GM21825 (cell line): ENCODE results near the gene TMEM50B.
"Not testable (repeated sequence)": the region's sequence is repeated elsewhere in the genome, so short reads cannot be mapped to it uniquely, and the experiment has no call there.

ENCODE experiments used
- ATAC-seq: cut with Tn5 transposase; IDR thresholded peaks from one replicate; pipeline ENCODE4 v1.9.1; 2021; ENCODE audit warnings: mild to moderate bottlenecking, moderate library complexity; ENCODE audit not compliant: unreplicated experiment

The TMEM50B gene

DNA sequence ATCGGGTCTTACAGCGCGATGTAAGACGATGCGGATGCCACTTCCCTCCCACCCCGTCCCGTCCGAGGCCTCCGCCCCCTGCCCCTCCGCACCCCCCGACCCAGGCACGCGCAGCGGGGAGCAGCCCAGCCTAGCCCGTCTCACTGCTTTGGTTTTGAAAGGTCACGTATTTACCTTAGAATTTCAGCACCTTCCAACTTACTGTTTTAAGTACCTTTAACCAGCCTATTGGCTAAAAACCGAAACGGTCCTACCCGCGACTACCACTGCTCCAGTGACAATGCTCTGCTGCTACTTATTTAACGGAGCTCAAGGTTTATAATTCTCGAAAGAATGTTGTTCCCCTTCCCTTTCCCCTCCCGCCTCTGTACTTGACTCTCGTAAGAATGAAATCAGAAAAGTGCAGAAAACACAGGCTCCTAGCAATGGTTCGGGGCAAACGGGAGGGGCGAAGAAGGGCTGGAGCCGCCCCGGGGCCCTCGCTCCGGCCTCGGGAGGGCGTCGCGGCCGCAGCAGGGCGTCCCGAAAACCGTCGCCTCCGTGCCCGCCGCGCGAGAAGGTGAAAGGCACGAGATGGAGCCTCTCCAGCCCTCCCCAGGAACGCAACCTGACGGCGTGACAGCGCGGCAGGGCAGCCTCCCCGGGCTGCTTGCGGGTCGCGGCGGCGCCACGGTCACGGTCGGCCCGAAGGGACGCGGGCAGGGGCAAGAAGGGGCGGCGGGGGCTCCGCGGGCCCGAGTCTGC lies 667 bp downstream of the TMEM50B start:
- peak; percentile 21 for ATAC-seq

DNA sequence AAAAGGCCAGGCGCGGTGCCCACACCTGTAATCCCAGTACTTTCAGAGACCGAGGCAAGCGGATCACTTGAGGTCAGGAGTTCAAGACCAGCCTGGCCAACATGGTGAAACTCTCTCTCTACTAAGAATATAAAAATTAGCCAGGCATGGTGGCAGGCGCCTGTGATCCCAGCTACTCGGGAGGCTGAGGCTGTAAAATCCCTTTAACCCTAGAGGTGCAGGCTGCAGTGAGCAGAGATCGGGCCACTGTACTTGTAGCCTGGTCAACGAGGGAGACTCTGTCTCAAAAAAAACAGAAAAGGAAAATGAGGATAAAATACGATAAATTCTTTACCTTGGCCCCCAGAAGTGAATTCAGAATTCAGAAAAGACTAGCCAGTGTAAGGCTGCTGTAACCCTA lies 1.6 kb downstream of the TMEM50B start:
- no peak for ATAC-seq

DNA sequence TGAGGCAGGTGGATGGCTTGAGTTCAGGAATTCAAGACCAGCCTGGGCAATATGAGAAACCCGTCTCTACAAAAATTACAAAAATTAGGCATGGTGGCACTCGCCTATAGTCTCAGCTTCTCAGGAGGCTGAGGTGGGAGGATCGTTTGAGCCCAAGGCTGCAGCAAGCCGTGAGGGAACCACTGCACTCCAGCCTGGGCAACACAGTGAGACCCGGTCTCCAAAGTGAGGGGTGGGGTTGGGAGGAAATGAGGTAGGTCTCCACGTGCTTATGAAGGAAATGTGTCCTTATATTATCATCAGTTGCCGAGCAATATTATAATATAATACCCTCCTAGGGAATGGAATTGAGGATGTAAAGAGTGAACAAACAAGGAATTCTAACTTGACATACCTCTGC lies 2.7 kb downstream of the TMEM50B start:
- ATAC-seq: no peak

DNA sequence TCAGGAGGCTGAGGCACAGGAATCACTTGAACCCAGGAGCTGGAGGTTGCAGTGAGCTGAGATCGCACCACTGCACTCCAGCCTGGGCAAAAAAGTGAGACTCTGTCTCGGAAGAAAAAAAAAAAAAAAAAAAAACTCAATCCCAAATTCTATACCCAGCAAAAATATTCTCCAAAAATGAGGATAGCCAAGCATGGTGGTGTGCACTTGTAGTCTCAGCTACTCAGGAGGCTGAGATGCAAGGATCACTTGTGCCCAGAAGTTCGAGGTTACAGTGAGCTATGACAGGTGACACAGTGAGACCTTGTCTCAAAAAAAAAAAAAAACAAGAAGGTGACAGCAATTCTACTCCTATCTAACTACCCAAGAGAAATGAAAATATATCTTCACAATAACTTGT lies 6.4 kb downstream of the TMEM50B start:
- ATAC-seq: no peak

DNA sequence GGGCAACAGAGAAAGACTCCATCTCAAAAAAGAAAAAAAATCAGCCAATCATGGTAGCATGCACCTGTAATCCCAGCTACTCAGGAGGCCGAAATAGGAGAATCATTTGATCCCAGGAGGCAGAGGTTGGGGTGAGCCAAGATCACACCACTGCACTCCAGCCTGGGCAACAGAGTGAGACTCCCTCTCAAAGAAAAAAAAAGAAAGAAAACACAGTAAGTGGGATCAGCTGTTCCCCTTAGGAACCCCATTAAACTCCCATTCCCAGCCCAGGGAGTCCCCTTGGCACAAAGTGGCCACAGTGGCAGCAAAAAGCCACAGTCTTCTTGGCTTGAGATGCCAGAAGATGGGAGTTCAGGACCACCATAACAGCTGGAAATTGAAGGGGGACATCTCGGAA lies 9.1 kb downstream of the TMEM50B start:
- no peak for ATAC-seq

DNA sequence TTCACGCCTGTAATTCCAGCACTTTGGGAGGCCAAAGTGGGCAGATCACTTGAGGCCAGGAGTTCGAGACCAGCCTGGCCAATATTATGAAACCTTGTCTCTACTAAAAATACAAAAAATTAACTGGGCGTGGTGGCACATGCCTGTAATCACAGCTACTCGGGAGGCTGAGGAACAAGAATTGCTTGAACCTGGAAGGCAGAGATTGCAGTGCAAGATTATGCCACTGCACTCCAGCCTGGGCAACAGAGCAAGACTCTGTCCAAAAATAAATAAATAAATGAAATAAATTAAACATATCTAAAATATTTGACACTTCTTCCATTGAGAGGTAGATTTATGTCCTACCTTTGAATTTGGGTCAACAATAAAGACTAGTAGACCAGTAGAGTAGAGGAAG lies 10.6 kb downstream of the TMEM50B start:
- not testable (repeated sequence) for ATAC-seq

DNA sequence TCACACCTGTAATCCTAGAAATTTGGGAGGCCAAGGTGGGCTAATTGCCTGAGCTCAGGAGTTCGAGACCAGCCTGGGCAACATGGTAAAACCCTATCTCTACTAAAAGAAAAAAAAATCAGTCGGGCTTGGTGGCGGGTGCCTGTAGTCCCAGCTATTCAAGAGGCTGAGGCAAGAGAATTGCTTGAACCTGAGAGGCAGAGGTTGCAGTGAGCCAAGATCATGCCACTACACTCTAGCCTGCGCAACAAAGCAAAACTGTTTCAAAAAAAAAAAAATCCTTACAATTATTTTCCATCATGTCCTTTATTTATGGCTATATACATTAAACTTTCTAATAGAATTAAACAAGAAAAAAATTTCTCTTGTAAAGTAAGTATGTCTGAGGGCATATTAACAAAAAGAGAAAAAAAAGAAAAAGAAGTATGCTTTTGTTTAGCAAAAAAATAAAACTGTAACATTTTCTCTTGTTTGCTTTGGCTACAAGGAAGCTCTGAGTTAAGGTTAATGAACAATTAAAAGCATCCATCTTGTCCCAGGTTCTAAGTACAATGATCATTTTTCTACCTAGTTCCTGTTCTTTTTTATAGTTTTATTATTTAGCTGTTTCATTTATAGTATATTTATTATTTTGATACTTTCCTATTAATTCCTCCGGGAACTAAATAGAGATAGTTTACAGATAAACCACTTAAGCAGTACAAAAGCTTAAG lies 18.1 kb downstream of the TMEM50B start:
- no peak for ATAC-seq

DNA sequence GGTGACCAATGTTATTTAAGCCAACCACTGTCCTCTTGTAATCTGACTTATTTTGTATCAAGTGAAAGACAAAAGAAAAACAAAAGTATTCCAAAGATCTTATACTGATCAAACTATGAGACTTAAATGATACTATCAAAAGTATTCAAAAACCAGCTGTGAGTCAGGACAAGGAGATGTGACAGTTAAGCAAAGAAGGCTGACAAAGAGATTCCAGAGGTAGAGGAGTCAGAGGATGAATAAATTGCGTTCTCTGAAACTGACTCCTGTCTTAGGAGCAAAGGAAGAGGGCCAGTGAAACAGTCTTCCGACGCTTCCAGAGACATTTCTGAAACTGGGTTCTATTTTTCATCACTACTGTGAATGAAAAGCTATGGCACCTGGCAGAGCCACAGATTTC lies 20.9 kb downstream of the TMEM50B start:
- no peak for ATAC-seq

DNA sequence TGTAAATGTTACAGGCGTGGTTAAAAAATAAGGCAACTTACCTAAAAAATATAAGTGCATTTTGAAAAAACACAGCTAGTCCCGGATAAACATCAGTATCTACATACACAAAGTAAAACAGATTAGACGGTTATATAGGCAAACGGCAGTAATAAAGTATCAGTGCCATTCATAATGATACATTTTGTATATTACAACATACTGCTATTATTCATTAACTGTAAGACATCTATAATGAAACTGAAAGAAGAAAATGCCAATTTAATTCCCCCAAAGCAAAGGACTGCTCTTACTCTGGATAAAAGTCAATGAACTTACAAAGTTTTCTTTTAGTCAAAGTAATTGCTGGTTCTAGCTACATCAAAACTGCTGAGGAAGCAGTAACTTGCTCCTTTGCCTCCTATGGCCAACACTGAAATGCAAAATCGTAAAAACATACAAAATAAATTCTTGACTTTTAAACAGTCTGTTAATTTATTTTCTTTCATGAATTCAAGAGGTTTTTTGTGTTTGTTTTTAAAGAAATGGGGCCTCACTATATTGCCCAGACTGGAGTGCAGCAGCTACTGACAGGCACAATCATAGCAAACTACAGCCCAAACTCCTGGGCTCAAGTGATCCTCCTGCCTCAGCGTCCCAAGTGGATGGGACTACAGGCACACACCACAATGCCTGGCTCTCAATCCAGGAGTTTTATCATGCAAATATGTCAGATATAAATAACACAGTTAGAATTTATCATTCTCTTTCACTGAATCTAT lies 23.9 kb downstream of the TMEM50B start:
- no peak for ATAC-seq

DNA sequence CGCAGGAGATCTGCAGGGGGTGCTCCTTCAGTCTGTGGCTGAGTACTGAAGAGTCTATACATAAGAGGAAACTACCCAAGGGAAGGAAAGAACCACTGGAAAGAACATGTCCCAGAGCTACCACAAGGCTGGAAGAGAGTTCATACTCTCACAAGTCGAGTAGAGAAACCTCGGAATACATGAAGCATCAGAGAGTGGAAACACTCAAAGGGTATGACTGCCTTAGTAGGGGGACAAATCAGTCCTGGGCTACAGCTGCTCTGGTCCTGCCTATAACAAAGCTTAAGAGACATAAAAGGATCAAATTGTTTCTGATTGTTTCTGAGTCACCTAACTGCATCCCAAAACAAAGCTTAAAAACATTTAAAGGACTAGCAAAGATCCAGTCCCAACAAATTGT lies 27.4 kb downstream of the TMEM50B start:
- ATAC-seq: no peak

DNA sequence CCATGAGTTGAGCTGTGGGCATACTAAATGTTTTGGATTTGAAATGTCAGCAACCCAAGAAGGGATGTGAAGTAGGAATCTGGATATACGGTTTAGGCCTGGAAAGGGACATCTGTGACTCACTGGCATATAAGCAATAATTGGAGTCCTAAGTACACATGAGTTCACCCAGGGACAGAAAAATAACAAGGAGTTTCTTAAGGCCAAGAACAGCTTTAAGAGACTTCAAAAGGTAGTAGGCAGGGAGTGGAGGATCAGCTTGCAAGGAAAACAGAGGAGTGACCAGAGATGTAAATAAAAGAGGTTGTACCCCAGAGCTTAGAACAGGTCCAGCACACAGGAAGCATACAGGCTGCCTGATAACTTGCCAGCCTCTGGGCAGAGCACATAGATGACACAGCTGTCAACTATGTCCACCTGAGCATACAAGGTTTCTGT lies 28.1 kb downstream of the TMEM50B start:
- no peak for ATAC-seq

DNA sequence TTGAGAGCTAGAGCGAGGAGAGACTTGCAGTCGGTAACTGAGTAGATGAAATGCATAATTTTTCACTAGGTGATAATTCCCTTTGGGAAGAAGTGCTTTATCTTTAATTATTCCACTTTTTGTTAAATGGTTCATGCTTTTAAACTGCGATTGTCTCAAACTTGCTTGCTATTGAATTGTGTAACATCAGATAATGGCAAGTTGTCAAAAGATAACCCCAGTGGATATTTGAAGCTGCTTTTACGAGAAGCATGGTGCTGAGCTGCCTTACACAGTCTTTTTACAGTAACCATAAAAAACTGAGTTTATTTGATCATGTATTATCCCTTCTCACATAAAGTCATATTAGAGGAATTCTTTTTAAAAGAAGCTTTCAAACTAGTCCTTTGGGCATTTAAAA lies 30.2 kb downstream of the TMEM50B start:
- no peak for ATAC-seq

DNA sequence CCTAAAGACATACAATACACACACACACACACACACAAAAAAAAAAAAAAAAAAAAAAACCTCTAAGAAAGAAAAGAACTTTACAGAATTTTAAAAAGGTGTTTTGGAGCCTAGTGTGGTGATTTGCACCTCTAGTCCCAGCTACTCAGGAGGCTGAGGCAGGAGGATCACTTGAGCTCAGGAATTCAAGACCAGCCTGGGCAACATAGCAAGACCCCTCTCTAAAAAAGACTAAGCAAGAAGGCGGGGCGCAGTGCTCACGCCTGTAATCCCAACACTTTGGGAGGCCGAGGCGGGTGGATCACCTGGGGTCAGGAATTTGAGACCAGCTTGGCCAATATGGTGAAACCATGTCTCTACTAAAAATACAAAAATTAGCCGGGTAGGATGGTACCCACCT lies 33.2 kb downstream of the TMEM50B start:
- not testable (repeated sequence) for ATAC-seq

DNA sequence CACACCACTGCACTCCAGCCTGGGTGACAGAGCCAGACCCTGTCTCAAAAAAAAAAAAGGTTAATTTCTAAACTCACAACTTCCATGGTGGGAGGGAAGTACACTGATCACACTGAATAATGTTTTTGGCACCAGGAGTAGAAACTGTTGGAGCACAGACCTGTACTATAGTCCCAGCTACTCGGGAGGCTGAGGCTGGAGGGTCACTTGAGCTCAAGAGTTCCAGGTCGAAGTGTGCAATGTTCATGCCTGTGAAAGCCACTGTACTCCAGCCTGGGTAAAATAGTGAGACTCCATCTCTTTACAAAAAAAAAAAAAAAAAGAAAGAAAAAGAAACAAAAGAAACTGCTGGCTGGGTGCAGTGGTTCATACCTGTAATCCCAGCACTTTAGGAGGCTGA lies 35.3 kb downstream of the TMEM50B start:
- ATAC-seq: no peak

DNA sequence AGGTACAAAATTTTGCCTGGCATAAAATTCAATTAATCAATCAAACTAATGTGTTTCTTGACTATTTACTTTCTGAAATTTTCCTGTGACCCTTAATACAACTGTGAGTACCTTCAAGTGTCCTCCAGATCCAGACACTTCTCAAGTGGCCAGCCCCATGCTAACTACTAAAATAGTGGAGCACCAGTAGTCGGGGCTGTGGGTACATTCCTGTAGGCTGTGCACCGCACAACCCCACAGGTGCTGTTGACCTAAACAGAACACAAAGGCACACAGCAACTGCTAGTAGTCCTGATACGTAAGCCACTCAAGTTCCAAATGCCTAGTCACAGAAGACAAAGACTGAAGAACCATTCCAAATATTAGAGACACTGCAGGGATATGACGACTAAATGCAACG lies 36.6 kb downstream of the TMEM50B start:
- ATAC-seq: no peak

DNA sequence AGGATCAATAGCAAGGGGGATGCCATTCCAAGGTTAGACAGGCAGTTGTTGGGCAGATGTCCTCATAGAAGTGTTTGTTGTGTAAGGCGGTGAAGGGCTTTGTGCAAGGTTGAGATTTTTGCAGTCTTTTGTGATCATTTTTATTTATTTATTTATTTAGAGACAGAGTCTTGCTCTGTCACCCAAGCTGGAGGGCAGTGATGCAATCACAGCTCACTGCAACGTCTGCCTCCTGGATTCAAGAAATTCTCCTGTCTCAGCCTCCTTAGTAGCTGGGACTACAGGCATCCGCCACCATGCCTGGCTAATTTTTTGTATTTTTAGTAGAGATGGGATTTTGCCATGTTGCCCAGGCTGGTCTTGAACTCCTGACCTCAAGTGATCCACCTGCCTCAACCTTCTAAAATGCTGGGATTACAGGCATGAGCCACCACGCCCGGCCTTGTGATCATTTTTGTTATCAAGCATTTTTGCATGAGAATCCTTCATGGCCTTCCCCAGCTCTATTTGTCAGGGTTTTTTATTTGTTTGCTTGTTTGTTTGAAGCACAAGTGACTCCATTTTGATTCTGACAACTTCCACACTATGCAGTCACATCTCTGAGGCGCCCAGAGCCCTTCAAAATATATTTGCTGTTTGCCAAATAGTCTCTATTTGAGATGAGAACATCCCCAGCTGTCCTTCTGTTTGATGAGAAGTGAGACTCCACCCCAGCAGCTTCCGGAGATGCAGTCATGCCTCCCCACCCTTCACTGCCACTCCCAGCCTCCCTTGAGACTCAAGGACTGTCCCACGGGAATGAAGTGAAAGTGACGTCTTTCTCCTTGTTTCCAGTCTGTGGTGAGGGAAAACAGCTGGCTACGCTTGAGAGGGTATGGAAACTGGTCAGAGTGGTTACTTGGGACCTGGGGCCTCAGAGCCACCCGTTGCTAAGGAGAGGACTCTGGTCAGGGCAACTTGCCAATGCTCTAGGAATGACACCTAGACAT lies 38.0 kb downstream of the TMEM50B start:
- ATAC-seq: peak; percentile 76

DNA sequence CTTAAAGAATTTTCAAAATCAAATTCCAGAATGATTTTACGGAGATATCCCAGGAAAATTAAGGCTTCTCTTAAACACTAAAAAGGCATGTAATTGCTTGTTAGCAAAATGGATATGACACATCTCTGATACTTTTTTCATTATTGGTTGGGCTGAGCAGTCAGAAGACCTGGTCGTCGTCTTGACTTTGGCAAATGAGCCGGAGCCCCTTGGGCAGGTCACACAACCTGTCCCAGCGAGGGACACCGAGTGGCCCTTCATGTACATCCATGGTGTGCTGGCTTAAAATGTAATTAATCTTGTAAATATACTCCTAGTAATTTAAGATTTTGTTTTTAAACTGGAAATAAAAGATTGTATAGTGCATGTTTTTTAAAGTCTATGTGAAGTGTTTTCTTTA lies 42.6 kb downstream of the TMEM50B start:
- no peak for ATAC-seq

DNA sequence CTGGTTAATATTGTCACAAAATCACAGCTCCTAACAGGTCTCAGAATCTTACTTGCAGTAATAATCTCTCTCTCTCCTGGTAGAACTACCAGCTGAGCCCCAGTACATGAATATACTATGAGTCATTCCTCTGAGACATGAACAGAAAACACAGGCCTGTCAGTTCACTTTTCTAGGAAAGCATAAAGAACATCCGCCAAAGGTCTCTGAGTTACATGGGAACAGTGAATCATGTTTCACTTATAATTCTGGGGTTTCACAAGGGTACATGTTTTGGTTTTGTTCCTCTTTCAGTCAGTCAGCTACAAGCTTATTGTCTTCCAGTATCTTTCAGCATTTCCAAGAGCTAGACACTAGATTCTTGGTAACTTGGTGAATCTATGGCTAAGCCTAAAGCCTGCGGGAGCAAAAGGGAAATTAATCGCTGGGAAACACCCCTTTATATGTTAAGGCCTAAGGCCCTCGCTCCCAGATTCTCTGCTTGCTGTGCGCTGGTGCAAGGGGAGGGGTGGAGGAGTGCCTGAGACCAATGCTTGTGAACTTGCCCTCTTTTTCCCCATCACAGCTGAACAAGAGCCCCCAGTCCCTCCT lies 44.9 kb downstream of the TMEM50B start:
- peak; percentile 87 for ATAC-seq

DNA sequence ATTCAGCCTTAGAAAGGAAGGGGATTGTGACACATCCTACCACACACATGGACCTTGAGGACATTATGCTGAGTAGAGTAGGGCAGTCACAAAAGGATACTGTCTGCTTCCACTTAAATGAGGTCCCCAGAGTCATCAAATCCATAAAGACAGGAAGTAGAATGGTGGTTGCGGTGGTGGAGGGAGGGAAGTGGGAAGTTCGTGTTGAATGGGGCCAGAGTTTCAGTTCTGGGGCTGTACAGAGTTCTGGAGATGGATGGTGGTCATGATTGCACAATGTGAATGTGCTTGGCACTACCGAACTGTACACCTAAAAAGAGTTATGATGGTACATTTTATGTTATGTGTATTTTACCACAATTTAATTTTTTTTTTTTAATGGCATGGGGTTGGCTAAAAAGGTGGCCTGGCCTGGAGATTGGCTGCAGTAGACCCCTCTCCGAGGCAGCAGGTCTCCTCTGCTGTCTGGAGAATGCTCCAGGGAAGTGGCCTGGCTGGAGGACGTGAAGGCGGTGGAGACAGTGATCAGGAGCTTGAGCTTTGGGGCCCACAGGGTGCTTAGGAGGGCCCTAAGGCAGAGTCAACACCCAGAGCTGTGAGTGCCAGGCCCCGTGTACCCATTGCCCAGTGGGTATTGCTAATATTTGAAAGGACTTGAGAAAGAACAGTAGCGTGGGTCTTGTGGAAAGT lies 46.2 kb downstream of the TMEM50B start:
- no peak for ATAC-seq

DNA sequence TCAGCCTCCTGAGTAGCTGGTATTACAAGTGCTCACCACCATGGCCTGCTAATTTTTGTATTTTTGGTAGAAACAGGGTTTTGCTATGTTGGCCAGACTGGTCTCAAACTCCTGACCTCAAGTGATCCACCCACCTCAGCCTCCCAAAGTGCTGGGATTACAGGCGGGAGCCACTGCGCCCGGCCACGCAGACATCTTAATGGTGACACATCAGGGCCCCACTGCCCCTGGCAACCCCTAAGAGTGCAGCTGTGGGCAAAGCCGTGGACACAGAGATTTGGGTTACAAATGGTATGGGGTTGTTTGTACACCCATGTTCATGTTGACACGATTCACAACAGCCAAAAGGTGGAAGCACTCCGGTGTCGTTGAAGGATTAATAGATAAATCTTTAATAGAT lies 46.8 kb downstream of the TMEM50B start:
- no peak for ATAC-seq
